T follicular helper cell (primary cell): ENCODE results near the gene ZDHHC18.
A peak's percentile ranks its signal among the peaks of the same experiment; 100 is the strongest.

Experiments used
- DNase-seq: peaks from one replicate; pipeline ENCODE4 v3.0.0-alpha.2; 2020; ENCODE audit warnings: low read depth
- total RNA-seq, 2 experiments: gene quantifications; one replicate each; lab custom pipeline; 2026; lab: John Stamatoyannopoulos, UW

Gene ZDHHC18, protein sequence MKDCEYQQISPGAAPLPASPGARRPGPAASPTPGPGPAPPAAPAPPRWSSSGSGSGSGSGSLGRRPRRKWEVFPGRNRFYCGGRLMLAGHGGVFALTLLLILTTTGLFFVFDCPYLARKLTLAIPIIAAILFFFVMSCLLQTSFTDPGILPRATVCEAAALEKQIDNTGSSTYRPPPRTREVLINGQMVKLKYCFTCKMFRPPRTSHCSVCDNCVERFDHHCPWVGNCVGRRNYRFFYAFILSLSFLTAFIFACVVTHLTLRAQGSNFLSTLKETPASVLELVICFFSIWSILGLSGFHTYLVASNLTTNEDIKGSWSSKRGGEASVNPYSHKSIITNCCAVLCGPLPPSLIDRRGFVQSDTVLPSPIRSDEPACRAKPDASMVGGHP
- 94.4 to 114 reads per million in 2 experiments for total RNA-seq

DNA sequence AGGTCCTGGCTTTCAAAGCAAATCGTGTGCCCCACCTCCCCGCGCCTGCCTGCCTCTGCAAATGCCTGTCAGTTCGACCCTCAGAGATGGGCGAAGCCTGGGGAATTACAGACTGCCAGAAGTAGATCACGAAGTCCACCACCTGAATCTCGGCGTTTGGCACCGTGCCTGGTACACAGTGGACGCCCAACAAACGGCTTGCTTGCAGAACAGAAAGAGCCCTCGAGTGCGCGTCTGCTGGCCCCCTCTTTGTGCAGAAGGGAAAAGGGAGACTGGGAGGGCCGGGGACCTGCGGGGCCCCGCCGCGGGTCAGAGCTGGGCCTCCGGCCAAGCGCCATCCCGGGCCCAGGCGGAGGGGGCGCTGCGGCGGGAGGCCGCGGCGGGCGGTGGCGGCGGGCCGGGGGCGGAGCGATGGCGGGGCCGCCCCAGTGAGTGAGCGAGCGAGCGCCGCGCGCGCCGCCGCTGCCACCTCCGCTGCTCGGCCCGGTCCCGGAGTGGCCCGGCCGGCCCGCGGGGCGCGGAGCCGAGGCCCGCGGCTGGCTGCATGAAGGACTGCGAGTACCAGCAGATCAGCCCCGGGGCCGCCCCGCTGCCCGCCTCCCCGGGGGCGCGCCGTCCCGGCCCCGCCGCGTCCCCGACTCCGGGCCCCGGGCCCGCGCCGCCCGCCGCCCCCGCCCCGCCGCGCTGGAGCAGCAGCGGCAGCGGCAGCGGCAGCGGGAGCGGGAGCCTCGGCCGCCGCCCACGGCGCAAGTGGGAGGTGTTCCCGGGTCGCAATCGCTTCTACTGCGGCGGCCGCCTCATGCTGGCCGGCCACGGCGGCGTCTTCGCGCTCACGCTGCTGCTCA is at the start of gene ZDHHC18:
TSS of gene ZDHHC18 (plus strand) at position 428 of the 845 bp plus-strand sequence. CDS start at position 545, 117 bp downstream.
- DNase-seq = peak; percentile 52

DNA sequence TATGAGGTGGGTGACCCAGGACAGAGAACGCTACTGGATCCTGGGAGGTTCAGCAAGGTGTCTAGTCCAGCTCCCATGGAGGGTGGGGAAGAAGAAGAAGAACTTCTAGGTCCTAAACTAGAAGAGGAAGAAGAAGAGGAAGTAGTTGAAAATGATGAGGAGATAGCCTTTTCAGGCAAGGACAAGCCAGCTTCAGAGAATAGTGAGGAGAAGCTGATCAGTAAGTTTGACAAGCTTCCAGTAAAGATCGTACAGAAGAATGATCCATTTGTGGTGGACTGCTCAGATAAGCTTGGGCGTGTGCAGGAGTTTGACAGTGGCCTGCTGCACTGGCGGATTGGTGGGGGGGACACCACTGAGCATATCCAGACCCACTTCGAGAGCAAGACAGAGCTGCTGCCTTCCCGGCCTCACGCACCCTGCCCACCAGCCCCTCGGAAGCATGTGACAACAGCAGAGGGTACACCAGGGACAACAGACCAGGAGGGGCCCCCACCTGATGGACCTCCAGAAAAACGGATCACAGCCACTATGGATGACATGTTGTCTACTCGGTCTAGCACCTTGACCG is 47.3 kb upstream of the ZDHHC18 start:
- DNase-seq = no peak

- DNase-seq = no peak
These were observed 46.0 kb upstream of the ZDHHC18 start for GRCh38 chr1:26780344-26780957.

GRCh38 chr1:26781206-26781825 is 45.2 kb upstream of the ZDHHC18 start:
- no peak for DNase-seq

DNA sequence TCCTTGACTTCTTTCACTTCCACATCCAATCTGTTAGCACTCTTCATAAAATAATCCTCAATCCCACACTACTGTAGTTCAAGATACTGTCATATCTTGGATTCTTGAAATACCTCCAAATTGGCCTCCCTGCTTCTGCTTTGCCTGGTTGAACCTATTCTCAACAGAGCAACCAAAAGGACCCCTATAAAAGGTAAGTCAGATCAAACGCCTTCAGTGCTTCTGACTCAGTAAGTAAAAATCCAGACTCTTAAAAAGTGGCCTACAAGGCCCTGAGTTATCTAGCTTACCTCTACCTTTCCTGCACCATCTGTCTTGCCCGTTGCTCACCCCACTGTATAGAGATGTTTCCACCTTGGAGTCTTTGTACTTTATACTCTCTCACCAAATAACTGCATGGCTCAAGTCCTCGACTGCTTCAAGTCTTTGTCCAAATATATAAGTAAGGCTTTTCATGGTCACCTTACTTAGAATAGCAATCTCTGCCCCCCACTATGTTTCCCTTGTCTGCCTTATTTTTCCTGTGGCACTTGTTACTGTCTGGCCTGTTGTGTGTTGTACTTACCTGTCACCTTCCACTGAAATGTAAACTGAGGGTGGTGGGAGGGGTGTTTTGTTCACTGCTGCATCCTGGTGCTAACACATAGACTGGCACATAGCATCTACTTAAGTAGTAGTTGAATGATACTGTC is 43.8 kb upstream of the ZDHHC18 start:
- no peak for DNase-seq

DNA sequence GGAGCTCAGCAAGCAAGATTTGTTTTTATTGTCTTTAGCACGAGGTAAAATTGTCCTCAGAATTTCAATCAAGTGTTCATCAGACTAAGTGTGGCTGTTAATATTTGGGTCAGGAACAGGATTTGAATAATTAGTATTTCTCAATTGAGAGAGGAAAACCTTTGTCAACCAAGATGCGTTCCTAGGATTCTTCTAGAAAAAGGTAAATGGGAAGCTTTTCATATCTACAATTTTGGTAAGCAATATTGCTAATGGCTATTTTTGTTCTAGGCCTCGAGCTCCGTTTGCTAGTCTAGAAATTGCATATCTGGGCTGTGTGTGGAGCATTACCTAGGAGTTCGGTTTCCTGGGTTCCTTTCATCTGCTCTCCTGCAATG is 42.9 kb upstream of the ZDHHC18 start:
- no peak for DNase-seq

DNA sequence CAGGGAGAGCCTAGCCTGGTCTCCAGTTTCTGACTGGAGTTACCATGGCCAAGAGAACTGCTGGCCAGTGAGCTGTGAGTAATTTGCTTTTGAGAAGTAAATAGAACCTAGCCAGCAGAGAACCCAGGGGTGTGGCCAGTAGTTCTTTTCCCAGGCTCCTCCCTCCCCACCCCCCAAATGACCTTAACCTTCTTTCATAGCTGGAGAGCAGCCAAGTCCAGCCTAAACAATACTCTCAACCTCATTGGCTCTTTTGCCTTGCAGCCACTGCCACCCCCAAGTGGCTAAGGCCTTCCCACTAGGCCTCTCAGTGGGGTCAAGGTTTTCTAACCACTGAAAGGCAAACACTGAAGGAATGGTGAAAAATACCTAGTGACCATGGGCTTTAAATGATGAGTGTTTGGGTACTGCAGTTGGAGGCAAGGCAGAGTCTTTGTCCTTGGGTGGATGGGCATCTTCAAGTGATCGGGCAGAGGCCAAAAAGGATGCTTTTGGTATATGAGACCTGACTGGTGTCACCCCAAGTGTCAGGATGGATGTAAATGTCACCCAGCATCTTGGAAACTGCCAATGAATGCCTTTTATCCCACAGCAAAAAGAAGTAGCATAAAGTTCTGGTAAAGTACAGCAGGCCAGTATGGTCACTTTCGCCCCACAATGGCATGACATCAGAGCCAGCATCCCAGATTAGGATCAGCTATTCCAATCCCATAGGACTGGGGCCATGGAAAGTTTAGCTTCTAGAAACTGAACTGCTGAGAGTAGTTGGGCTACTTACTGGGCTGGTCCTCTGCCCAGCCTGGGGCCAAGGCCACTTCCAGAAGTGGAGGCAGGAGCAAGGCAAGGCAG is 42.2 kb upstream of the ZDHHC18 start:
- DNase-seq = no peak

DNA sequence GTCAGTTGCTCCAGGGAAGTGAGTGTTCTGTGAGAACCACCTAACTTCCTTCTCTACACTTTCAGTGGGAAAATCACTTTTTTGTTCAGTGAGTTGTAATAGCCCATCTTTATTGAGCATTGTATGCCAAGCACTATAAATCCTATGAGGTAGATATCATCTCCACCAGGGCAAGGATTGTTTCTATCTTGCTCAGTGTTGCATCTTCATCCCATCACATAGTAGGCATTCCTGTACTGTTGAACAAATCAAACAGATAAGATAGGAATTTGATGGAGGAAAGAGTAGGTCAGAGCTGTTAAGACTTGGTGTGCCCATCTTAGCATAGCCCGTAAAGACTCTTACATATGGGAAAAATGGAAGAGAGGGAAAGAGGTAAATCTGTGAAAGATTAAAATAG is 41.6 kb upstream of the ZDHHC18 start:
- DNase-seq = no peak

- DNase-seq = no peak
These were observed 40.7 kb upstream of the ZDHHC18 start for GRCh38 chr1:26785611-26786436.

GRCh38 chr1:26786437-26787380 is 39.8 kb upstream of the ZDHHC18 start:
- DNase-seq = no peak

- DNase-seq = no peak
These were observed 39.1 kb upstream of the ZDHHC18 start for GRCh38 chr1:26787381-26787705.

- peak; percentile 76 for DNase-seq
These were observed 38.6 kb upstream of the ZDHHC18 start, which contains the start of gene PIGV for GRCh38 chr1:26787706-26788514. Gene PIGV (plus strand): TSS chr1:26787950. CDS start chr1:26790816, 2,866 bp downstream.

DNA sequence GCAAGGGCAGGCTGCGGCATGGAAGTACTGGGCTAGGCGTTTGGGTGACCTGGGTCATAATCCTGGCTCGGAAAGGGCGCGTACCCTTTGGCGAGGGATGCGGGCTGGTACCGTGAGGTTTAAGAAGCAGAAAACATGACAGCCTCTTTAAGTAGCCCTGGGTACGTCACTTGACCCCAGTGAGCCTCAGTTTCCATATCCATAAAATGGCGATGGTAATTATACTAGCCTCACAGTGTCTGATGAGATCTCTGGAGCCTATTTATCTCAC is 38.0 kb upstream of the ZDHHC18 start:
- no peak for DNase-seq

GRCh38 chr1:26788836-26789611 is 37.5 kb upstream of the ZDHHC18 start:
- DNase-seq = peak; percentile 83

DNA sequence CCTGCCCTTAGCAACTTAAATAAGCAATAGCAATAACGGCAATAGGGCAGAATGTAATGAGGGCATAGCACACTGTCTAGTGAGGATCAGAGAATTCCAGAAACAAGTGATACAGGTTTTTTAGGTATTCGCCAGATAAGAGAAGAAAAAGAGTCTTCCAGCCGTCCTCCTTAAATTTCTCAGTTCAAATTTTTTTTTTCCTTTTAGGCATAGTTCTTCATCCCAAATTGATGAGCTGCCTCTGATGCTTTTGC is 36.9 kb upstream of the ZDHHC18 start:
- no peak for DNase-seq

- DNase-seq = no peak
These were observed 36.6 kb upstream of the ZDHHC18 start for GRCh38 chr1:26789931-26790330.

DNA sequence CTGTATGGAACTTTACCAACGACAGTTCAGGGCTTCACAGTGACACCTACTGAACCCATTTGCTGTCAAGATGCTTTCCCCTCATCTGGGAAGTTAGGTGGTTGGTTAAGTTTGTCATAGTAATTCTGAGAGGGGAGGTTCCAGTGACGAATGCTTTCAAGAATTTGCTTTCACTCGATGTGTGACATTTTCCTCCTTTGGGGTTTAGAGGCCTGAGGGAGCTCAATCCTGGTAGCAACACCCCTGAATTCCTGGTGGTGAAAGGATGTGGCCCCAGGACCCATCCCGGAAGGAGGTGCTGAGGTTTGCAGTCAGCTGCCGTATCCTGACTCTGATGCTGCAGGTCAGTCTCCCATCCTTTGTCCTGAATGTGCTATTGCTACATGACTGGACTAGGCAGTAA is 35.9 kb upstream of the ZDHHC18 start:
- no peak for DNase-seq
